ENCODE data around the gene P2RY6. TPM values are rescaled to one million over a fixed set of nuclear protein-coding genes. Genes with fewer than 3 reads are reported as not detected.
A peak's percentile ranks its signal among the peaks of the same experiment; 100 is the strongest.

P2RY6 gene
- total RNA-seq, 1 donor from 2014 or later, result 0.13 TPM

GRCh38 chr11:73275381-73275750 lies 3.2 kb downstream of the P2RY6 start:
- DNase-seq (ENCODE audit: low read depth, low spot score), result no peak

- DNase-seq (ENCODE audit: low read depth, low spot score), result no peak
Measured at GRCh38 chr11:73277467-73277866, 5.3 kb downstream of the P2RY6 start.

- DNase-seq (ENCODE audit: low read depth, low spot score), result no peak
Measured at GRCh38 chr11:73280626-73281025, 8.5 kb downstream of the P2RY6 start.

GRCh38 chr11:73281201-73281741 lies 9.1 kb downstream of the P2RY6 start:
- no peak for DNase-seq (ENCODE audit: low read depth, low spot score)

GRCh38 chr11:73281796-73282660 lies 9.9 kb downstream of the P2RY6 start:
- DNase-seq (ENCODE audit: low read depth, low spot score), result no peak

- DNase-seq (ENCODE audit: low read depth, low spot score), result no peak
Measured at GRCh38 chr11:73283276-73284000, 11.3 kb downstream of the P2RY6 start.

GRCh38 chr11:73284106-73284505 lies 12.0 kb downstream of the P2RY6 start:
- no peak for DNase-seq (ENCODE audit: low read depth, low spot score)

GRCh38 chr11:73285721-73286120 lies 13.6 kb downstream of the P2RY6 start:
- no peak for DNase-seq (ENCODE audit: low read depth, low spot score)

- no peak for DNase-seq (ENCODE audit: low read depth, low spot score)
Measured at GRCh38 chr11:73286240-73286810, 14.2 kb downstream of the P2RY6 start.

- DNase-seq (ENCODE audit: low read depth, low spot score), result no peak
Measured at GRCh38 chr11:73287400-73288101, 15.4 kb downstream of the P2RY6 start.

- DNase-seq (ENCODE audit: low read depth, low spot score), result no peak
Measured at GRCh38 chr11:73288192-73288872, 16.2 kb downstream of the P2RY6 start.

- DNase-seq (ENCODE audit: low read depth, low spot score), result peak; percentile 66
Measured at GRCh38 chr11:73288873-73289707, 17.0 kb downstream of the P2RY6 start.

- no peak for DNase-seq (ENCODE audit: low read depth, low spot score)
Measured at GRCh38 chr11:73290536-73290935, 18.4 kb downstream of the P2RY6 start.

GRCh38 chr11:73291196-73291595 lies 19.1 kb downstream of the P2RY6 start:
- DNase-seq (ENCODE audit: low read depth, low spot score), result no peak

GRCh38 chr11:73291781-73292524 lies 19.8 kb downstream of the P2RY6 start:
- DNase-seq (ENCODE audit: low read depth, low spot score), result no peak

GRCh38 chr11:73292525-73292894 lies 20.4 kb downstream of the P2RY6 start:
- DNase-seq (ENCODE audit: low read depth, low spot score), result no peak

- DNase-seq (ENCODE audit: low read depth, low spot score), result no peak
Measured at GRCh38 chr11:73293356-73293936, 21.3 kb downstream of the P2RY6 start.

GRCh38 chr11:73294604-73295003 lies 22.5 kb downstream of the P2RY6 start:
- DNase-seq (ENCODE audit: low read depth, low spot score), result no peak

All from pulmonary artery endothelial cell (primary cell).